ENCODE results near the gene TMTC3. TPM values are rescaled to one million over a fixed set of nuclear protein-coding genes. Genes with fewer than 3 reads are reported as not detected.
"Not testable (repeated sequence)": the region's sequence is repeated elsewhere in the genome, so short reads cannot be mapped to it uniquely, and the experiment has no call there.

TMTC3 gene
- total RNA-seq: 8.6 TPM
- long read RNA-seq, full-length matches to known transcripts: 1 of 1 reads
- long read RNA-seq, partial matches to known transcripts: 0 of 1 reads
- long read RNA-seq, other reads (novel, unspliced or antisense): 0 of 1 reads

DNA sequence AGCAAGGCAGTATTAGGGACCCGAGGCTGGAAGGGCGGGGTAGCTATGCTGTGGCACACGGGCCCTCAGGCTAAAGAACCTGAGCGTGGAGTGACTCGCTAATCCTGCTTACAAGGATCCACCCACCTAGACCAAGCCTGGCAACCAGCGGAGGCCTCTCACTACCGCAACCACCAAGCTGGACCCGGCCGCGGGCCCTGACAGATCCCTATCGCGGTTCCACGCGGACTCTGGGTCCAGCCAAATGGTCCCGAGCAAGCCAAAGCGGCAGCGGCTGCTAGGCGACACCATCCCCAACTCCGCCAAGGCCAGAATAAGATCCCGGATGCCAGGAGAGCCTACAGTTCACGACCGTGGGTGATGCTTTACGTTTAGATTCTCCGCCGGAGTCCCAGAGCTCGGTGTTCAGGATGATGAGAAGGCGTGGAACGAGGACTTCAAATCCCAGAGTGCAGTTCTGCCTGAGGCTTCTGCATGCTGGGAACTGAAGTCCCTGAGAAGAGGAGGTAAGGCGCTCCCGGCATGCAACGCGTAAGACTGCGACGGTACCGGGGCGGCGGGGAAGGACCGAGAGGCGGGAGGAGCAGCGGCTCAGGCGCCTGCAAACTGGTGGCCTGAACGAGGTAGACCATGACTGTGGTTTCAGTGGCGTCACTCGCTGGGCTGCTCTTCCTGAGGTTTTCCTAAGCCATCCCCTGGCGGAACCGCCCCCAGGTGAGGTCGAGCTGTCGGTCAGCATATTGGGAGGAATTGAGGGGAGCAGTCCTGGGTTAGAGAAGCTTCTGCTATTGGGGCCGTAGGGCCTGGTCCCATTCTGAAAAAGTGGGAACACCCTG lies at the start of gene TMTC3, which contains the start of gene CEP290:
Gene TMTC3, plus strand, starts transcription at position 534 of the 836 bp plus-strand sequence. CDS start 6,009 bp downstream, outside the sequence.
Gene CEP290, minus strand, starts transcription at position 315 of the 836 bp plus-strand sequence. CDS start 781 bp downstream, outside the sequence.
- peak; percentile 99 for ATAC-seq
- peak; percentile 93 for DNase-seq
- intact Hi-C loops (cut with micrococcal nuclease): no loop called here

DNA sequence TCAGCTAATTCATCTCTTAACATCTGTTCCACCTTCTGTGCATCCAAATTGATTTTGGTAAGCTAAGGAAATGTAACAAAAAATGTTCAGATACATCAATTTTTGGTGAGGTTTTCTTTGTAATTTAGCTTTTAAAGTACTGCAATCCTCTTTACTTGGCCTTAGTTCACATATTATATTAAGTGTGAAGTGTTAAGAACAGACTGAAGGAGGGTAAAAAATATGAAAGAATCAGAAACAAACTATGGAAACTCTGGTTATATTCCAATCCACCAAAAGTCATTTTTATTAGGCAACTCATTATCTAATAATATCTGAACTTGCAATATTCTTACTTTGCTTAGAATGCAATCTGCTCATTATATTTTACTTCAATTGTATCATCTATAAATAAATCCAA lies 49.3 kb upstream of the TMTC3 start:
- ATAC-seq (no peak), DNase-seq (no peak)
- intact Hi-C loops (cut with micrococcal nuclease): no loop called here

DNA sequence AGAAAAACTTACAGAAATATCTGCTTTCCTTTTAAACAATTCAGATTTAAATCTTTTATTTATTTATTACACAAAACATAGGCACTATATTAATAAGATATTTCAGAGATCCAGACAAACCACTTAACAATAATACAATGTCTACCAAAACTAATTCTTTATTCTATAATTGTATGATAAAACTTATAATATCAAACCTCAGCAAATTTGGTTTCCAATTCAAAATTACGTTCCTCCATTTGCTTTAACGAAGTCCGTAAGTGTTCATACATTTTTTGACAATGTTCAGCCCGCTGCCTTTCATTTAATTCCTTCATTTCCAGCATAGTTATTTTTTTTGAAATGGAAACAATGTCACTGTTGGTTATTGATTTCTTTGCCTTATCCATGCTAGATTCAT lies 48.5 kb upstream of the TMTC3 start:
- ATAC-seq (no peak), DNase-seq (no peak)
- intact Hi-C loops (cut with micrococcal nuclease): no loop called here

DNA sequence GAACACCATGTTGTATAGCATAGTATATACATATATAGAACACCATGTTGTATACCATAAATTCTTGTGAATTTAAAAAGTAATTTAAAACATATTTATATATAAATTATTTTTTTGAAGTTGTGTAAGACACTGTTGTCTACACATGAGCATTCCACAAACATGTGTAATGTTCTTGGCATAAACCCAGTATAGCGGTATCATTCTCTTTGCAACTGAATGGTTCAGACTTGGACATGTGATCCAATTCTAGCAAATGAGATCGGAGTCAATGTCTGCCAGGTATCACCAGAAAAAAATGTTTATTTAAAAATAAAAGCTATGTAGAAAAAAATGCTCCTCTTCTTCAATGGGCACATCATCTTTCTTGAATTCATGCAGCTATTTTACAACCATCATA lies 34.1 kb upstream of the TMTC3 start:
- intact Hi-C loops (cut with micrococcal nuclease): no loop called here
- no peak for ATAC-seq
- no peak for DNase-seq

DNA sequence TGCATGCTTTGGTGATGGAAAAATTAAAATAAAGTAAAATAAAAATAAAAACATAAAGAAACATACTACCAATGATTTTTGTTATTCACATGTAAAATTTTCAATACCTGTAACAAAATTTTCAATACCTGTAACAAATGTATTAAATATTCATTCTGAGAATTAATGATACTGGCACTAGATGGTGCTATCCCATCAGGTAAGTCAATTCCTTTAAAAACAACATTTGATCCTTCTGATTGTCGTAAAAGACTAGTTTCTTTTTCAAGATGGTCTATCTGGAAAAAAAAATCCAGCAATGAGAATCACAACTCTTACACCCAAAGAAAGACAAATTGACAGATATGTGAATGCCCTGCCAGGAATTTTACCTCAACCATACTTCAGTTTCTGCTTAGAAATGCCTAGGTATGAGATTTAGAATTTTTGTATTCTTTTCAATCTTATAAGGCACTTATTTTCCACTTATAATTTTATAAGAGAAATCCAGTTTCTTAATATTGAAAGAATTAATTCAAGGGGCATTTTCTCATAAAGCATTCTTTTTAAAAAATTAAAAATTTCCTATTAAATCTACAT lies 30.9 kb upstream of the TMTC3 start:
- intact Hi-C loops (cut with micrococcal nuclease): no loop called here
- no peak for DNase-seq
- ATAC-seq: no peak

DNA sequence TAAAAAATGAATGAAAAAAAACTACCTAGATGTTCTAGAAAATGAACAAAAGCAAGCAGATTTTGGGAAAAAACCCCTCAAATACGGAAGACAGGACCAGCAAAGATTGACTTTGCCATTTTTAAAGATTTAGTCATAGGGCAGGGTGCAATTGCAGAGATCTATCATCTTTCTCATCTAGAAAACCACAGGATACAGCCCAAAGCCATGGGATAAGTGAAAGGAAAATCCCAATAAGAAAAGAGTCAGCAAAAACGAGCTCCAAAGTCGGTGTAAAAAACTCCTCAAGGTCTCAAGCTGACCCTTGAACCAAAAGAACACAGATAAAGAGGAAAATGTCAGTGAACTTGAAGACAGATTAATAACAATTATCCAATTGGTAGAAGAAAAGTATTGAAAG lies 28.2 kb upstream of the TMTC3 start:
- intact Hi-C loops (cut with micrococcal nuclease): no loop called here
- no peak for ATAC-seq
- DNase-seq: no peak

DNA sequence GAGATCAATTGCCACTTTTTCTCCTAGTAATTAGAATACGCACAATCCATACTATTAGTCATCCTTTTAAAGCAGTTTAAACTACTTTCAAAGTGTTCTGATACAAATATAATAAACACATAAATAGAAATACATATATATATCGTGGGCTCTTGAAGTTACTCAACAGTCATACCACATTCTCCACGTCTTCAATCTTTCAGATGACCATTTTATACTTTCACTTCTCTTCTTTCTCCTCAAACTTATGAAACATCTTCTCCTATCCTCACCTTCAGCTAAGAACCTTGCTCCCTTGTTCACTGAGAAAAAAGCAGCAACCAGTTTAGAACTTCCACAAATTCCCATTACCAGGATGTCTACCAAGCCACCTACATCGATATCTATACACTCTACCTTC lies 19.4 kb upstream of the TMTC3 start:
- no peak for DNase-seq
- no peak for ATAC-seq
- intact Hi-C loops (cut with micrococcal nuclease): no loop called here

DNA sequence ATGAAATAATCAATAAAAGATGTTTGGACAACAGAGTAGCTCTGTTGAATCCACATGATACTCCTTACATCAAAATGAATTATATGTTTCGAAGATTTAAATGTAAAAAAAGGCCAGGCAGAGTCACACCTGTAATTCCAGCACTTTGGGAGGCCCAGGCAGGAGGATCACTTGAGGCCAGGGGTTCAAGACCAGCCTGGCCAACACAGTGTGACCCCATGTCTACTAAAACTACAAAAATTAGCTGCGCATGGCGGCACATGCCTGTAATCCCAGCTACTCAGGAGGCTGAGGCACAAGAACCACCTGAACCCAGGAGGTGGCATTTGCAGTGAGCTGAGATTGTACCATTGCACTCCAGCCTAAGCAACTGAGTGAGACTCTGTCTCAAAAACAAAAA lies 15.0 kb upstream of the TMTC3 start:
- intact Hi-C loops (cut with micrococcal nuclease): no loop called here
- no peak for ATAC-seq
- DNase-seq: no peak

DNA sequence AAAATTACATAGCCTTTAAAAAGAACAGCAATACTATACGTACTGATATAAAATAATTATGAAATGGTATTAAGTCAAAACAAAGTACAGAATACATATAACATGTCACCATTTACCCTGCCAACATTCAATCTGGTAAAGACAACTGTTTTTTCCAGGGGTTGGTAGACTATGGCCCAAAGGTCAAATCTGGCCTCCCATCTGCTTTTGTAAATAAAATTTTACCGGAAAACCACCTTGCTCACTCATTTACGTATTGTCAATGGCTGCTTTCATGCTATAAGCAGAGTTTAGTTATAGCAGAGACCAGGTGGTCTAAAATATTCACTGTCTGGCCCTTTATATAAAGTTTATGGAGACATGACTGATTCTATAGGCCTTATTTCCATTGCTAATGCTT lies 14.3 kb upstream of the TMTC3 start:
- no peak for ATAC-seq
- DNase-seq: no peak
- intact Hi-C loops (cut with micrococcal nuclease): no loop called here

DNA sequence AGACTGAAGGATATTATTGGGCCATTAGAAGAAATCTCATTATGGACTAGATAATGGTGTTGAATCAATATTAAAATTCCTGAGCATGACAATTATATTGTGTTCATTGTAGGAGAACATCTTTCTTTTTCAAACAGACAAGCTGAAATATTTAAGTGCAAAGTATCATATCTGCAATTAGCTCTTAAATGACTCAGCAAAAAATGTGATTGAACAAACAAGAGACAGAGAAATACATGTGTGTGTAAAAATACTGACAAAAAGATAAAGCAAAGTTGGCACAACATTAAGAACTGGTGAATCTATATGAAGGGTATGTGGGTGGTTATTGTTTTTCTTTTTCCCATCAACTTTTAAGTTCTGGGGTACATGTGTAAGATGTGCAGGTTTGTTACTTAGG lies 9.7 kb upstream of the TMTC3 start:
- no peak for DNase-seq
- ATAC-seq: no peak
- intact Hi-C loops (cut with micrococcal nuclease): no loop called here

DNA sequence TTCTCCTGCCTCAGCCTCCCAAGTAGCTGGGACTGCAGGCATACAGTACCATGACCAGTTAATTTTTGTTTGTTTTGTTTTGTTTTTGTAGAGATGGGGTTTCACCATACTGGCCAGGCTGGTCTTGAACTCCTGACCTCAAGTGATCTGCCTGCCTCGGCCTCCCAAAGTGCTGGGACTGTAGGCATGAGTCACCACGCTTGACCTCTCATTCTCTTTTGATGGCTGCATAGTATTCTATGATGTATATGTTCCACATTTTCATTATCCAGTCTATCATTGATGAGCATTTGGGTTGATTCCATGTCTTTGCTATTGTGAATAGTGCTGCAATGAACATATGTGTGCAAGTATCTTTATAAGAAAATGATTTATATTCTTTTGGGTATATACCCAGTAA lies 8.9 kb upstream of the TMTC3 start:
- DNase-seq; ATAC-seq; intact Hi-C loops (cut with micrococcal nuclease): not testable (repeated sequence)

DNA sequence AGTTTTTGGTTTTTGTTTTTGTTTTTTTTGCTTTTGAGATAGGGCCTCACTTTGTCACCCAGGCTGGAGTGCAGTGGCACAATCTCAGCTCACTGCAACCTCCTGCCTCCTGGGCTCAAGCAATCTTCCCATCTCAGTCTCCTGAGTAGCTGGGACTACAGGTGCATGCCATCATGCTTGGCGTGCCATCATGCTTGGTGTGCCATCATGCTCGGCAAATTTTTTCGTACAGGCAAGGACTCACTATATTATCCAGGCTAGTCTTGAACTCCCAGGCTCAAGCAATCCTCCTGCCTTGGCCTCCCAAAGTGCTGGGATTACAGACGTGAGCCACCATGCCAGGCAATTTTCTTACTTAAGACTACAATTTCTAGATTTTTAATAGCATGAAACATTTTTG lies 2.4 kb upstream of the TMTC3 start:
- intact Hi-C loops (cut with micrococcal nuclease); ATAC-seq; DNase-seq: not testable (repeated sequence)

DNA sequence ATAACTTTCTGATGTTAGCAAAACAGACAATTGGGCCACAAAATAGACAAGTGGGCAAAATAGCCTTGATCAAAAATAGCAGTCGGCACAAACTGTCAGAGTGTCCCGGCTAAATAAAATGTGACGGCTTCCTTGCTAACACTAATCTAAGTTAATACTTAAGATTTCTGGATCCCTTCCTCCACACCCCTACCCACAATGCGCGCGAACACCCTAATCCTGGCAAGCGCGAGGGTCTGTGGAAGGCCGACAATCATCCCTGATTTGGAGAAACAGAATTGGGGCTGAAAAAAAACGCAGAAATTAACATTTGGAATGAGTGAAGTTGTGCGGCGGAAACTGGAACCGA lies 708 bp upstream of the TMTC3 start:
- DNase-seq: no peak
- no peak for ATAC-seq
- intact Hi-C loops (cut with micrococcal nuclease): no loop called here

DNA sequence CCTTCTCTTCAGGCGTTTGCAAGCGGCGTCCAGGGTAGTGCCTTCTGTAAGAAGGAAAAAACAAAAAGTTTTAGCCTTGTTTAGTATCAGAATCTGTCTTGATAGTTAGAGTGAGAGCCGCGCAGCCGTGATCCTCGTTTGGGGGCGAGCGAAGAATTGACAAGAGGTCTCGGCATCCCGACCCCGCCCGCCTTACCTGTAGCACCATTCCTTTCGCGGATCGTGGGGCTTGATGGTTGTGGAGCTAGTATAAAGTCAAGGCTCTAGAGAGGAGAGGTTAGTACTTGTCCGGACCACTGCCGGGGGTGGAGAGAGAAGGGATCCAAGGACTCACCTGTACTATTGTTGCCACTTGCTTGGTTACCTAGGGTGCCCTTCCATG lies 494 bp downstream of the TMTC3 start:
- ATAC-seq (no peak), DNase-seq (peak; percentile 29)

DNA sequence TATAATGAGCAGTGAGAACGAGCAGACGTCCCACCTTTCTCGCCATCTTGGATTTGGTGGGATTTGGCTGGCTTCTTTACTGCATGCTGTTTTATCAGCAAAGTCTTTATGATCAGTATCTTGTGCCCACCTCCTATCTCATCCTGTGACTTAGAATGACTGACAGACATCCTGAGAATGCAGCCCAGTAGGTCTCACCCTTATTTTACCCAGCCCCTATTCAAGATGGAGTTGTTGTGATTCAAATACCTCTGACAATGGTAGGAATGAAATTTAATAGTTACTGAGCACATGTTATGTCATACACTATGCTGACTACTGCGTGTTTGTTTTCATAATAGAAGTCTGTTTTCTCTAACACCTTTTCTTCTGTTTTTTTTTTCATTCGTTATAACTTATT lies 1.9 kb downstream of the TMTC3 start:
- ATAC-seq (no peak), DNase-seq (no peak)
- intact Hi-C loops (cut with micrococcal nuclease): no loop called here

More for the DNA sequence above, 494 bp downstream of the TMTC3 start:
- intact Hi-C loops (cut with micrococcal nuclease): no loop called here

DNA sequence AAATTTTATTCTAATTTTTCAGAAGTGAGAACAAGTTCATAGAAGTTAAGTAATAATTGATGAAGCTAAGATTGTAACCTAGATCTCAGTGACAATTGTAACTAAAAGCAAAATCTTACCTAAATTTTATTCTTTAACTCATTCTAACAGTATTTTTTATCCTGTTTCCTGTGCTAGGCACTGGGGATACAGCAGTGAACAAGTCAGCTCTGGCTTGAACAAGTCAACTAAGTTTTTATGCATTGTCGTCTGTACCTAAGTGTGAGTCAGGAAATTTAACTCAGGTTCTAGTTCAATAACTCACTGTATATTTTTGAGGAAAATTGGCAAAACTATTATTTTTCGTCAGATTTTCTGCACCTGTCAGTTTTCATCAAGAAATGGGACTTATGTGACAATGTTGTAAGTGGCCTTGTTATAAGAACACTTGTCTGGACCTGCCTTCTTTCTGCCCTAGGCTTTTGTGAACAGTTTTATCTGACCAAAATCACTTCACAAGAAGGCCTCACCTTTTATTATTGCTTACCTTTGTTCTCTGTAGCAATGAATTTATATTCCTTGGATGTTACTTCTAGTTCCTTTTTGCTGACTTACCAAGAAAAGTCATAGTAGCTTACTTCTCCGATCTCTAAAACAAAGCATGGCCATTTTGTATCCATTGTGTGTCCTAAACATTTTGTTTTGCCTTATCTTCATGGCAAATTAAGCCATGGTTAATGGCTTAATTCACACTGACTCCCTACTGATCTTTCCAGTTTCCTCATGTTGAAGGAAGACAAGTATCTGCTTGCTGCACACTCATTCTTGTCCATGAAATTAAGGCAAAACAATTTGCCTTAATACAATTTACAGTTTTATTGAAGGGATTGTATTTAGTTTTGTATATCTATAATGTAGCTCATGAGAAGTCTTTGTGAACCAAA lies 2.7 kb downstream of the TMTC3 start:
- intact Hi-C loops (cut with micrococcal nuclease): no loop called here
- ATAC-seq (no peak), DNase-seq (no peak)

DNA sequence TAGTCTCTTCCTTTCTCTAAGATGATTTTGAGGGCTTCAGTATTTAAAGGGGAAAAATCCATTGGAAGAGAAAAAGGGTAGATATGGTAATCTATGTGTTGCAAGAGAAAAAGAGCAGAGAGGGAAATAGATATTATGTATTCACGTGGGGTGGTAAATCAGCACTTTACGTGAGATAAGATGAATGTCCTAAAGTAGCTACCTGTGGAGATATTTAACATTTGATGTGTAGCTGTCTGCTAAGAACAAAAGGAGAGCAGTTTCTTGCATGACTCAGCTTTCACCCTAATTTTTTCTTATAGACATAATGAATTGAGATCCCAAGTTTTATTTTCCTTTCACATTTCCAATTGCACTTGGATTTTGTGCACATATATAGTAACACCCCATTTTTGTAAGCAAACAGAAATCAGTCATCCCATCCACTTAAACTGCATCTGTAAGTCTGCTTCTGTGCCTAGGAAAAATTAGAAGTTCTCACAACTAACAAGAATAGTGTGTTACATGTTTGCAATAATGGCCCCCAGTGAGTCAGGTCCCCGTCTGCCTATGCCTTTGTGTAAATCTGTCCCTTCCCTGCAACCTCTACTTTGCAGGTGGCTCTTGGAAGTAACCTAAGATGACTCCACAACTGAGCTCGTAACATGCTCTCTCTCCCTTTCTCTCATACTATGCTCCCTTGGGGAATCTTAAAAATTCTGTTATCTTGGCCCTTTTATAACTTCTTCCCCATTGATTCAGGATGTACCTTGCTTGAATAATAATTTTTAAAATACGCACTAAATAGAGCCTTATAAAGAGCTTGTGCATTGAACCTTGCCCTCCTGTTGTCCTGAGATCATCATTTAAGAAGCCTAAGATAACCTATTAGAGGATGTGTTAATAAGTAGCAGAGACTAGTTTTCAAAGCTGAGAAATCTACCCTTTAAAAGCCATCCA lies 3.7 kb downstream of the TMTC3 start:
- DNase-seq (no peak), ATAC-seq (no peak)
- intact Hi-C loops (cut with micrococcal nuclease): no loop called here

DNA sequence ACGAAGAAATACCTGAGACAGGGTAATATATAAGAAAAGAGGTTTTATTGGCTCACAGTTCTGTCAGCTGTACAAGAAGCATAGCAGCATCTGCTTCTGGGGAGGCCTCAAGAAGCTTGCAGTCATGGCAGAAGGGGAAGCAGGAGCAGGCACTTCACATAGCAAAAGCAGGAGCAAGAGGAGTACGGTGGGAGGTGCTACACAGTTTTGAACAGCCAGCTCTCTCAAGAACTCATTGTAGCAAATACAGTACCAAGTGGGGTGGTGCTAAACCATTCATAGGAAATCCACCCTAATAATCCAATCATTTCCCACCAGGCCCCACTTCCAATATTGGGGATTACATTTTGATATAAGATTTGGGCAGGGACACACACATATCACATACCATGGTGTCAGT lies 8.0 kb downstream of the TMTC3 start:
- no peak for DNase-seq
- intact Hi-C loops (cut with micrococcal nuclease): no loop called here
- no peak for ATAC-seq

DNA sequence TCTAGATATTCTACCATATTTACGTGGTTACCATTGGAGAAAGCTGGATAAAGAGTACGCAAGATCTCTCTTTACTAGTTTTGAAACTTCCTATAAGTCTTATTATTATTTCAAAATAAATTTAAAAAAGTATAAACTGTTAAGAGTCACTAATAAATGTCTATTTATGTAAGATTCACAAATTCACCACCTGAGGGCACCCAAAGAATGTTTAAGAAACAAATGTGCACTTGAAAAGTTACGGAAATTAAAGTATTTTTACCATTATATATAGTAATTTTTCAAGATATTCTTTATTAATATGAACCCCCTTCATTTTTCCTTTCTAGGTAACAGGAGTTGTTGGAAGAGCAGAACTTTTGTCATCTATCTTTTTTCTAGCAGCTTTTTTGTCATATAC lies 11.9 kb downstream of the TMTC3 start:
- intact Hi-C loops (cut with micrococcal nuclease): no loop called here
- DNase-seq (no peak), ATAC-seq (no peak)

All from left ventricle myocardium superior (tissue), 1 donor.